ENCODE data around the gene EIF4E1B.

- TF ChIP-seq CTCF (IDR thresholded peaks at IDR 0.05) (no peak), POLR2AphosphoS5 (IDR thresholded peaks at IDR 0.05) (no peak), POLR2A (IDR thresholded peaks at IDR 0.05) (no peak), EP300 (IDR thresholded peaks at IDR 0.05) (no peak)
Observed at GRCh38 chr5:176589039-176589769, 41.3 kb upstream of the EIF4E1B start.
